DND-41 (cell line): ENCODE data around the gene ZNF827.

Experiments
- CTCF ChIP-seq: IDR thresholded peaks from 2 replicates; pipeline ENCODE4 v1.5.1; 2012; ENCODE audit warnings: borderline replicate concordance, low read length, moderate library complexity, mild to moderate bottlenecking; ENCODE audit not compliant: poor library complexity, severe bottlenecking; ENCODE audit errors: extremely low read depth
- EZH2 ChIP-seq: IDR thresholded peaks from 3 replicates; pipeline ENCODE4 v1.6.1; 2012; ENCODE audit warnings: borderline replicate concordance, low read depth, mild to moderate bottlenecking, moderate library complexity, low read length, inconsistent platforms; ENCODE audit not compliant: severe bottlenecking

GRCh38 chr4:145762719-145763118, 175.9 kb downstream of the ZNF827 start:
- TF ChIP-seq CTCF: no peak
- TF ChIP-seq EZH2: no peak
